Muscle of arm (tissue), 14 donors: Measurements from ENCODE around the gene SMAGP. TPM values are rescaled to one million over a fixed set of nuclear protein-coding genes. Genes with fewer than 3 reads are reported as not detected.
"Not testable (repeated sequence)": the region's sequence is repeated elsewhere in the genome, so short reads cannot be mapped to it uniquely, and the experiment has no call there.

Source experiments
- DNase-seq: peaks from one replicate; pipeline ENCODE4 v3.0.0-alpha.2; 2013
- long read RNA-seq, 11 donors: transcript quantifications; one replicate each; lab custom pipeline, GENCODE V29; 2026
- polyA plus RNA-seq, 12 donors: library from polyadenylated mRNA; unstranded; fragments of 120-200 nt; gene quantifications; one replicate each; pipeline ENCODE4 v1.2.1, GENCODE V29; 2013; ENCODE audit not compliant: insufficient read length in 12 of 12

The SMAGP gene, protein sequence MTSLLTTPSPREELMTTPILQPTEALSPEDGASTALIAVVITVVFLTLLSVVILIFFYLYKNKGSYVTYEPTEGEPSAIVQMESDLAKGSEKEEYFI
- 10 to 100 TPM in 6 of 12 donors, 1 to 10 TPM in 5, not detected in 1; 6.2 to 31.8 (median 10.8) TPM for polyA plus RNA-seq
- long read RNA-seq, donor 1, transcript SMAGP-203 (4 exons, 2,350 nt), result major isoform, 12 of 42 reads
- long read RNA-seq, donor 1, transcript SMAGP-205 (3 exons, 1,518 nt), result minor isoform, 11 of 42 reads
- long read RNA-seq, donor 1, transcript SMAGP-202 (4 exons, 1,062 nt), result minor isoform, 8 of 42 reads
- long read RNA-seq, donor 1, partial matches to known transcripts, result 0 of 42 reads
- long read RNA-seq, donor 1, other reads (novel, unspliced or antisense), result 11 of 42 reads
- long read RNA-seq, donor 2, partial matches to known transcripts, result 0 of 6 reads
- long read RNA-seq, donor 2, other reads (novel, unspliced or antisense), result 0 of 6 reads
- long read RNA-seq, donor 3, partial matches to known transcripts, result 0 of 2 reads
- long read RNA-seq, donor 3, other reads (novel, unspliced or antisense), result 0 of 2 reads
- long read RNA-seq, donor 4, partial matches to known transcripts, result 0 of 3 reads
- long read RNA-seq, donor 4, other reads (novel, unspliced or antisense), result 0 of 3 reads
- long read RNA-seq, donor 5, result 0 reads
- long read RNA-seq, donor 6, partial matches to known transcripts, result 0 of 1 reads
- long read RNA-seq, donor 6, other reads (novel, unspliced or antisense), result 0 of 1 reads
- long read RNA-seq, donor 7, partial matches to known transcripts, result 0 of 5 reads
- long read RNA-seq, donor 7, other reads (novel, unspliced or antisense), result 0 of 5 reads
- long read RNA-seq, donor 8, partial matches to known transcripts, result 0 of 1 reads
- long read RNA-seq, donor 8, other reads (novel, unspliced or antisense), result 0 of 1 reads
- long read RNA-seq, donor 9, partial matches to known transcripts, result 0 of 5 reads
- long read RNA-seq, donor 9, other reads (novel, unspliced or antisense), result 0 of 5 reads
- long read RNA-seq, donor 10, partial matches to known transcripts, result 0 of 2 reads
- long read RNA-seq, donor 10, other reads (novel, unspliced or antisense), result 0 of 2 reads
- long read RNA-seq, donor 11, transcript SMAGP-203 (4 exons, 2,350 nt), result major isoform, 7 of 9 reads
- long read RNA-seq, donor 11, partial matches to known transcripts, result 0 of 9 reads
- long read RNA-seq, donor 11, other reads (novel, unspliced or antisense), result 0 of 9 reads

DNA sequence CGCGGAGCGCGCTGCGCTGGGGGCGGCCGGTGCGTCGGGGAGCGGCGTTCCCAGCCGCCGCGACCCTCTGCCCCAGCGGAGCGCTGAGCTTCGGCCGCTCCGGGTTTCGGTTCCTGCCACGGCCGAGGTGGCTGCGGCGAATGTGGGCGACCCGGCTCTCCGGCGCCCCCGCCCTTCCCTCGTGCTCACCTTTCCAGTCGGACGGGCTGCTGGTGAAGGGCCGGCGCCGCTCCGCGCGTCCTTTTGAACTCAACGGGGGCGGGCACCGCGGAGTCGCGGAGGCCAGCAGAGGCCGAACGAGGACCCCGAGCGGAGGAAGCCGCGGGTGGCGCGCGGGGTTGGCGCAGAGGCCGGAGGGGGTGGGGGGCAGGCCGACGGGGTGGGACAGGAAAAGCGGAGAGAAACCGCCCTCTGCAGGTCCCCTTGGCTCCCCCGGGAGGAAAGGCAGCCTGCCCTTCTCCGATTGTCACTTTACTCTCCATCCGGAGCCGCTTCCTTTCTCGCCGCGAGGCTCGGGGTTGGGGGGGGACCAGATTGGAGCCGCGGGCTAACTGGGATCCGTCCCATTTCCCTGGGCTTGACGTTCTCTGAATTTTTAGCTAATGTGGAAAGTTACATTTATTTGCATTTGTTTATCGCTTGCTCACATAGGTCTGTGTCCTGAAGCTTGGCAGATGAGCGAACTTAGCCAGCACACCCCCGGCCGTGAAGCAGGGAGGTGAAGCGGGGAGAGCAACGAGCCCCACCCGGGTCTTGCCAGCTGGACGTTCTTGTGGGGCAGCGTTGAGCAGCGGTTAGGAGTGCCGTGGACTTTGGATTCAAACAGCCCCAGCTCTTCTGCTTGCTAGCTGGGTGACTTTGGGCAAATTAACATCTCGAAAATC is at the start of gene SMAGP:
Gene SMAGP (minus strand): TSS at position 349 of the 884 bp plus-strand sequence. CDS start 1,137 bp downstream, outside the sequence.
- DNase-seq, result no peak

DNA sequence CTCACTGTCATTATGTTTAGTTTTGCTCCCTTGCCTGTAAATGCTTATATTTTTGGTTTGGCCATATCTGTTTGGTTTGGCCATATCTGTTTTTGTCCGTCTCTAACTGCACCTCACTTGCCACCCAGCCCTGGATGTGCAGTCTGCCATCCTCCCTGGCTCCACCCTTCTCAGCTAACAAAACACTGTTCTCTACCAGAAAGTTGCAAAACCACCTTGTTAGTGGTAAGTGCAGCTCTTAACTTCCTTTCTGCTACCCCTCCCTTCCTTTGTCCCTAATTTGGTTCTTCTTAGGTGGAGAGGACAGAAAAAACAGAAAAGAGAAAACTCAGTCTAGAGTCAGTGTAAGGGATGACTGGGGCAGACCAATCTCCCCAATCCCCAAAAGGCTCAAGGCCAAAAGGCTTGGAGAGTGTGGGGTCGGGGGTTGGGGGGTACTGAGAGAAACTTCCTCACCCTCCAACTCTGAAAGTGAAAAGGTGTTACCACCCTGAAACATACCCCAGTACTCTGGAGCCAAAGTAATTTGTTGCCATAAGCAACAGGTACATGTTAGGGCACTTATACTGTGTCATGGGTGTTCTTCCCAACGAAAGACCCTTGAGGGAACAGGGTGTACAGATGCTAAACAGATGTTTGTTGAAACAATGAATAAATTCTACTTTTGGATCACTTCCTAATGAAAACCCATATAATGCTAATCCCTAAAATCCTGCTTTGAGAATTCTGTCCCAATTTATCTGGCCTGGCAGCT is 48.8 kb upstream of the SMAGP start:
- no peak for DNase-seq

DNA sequence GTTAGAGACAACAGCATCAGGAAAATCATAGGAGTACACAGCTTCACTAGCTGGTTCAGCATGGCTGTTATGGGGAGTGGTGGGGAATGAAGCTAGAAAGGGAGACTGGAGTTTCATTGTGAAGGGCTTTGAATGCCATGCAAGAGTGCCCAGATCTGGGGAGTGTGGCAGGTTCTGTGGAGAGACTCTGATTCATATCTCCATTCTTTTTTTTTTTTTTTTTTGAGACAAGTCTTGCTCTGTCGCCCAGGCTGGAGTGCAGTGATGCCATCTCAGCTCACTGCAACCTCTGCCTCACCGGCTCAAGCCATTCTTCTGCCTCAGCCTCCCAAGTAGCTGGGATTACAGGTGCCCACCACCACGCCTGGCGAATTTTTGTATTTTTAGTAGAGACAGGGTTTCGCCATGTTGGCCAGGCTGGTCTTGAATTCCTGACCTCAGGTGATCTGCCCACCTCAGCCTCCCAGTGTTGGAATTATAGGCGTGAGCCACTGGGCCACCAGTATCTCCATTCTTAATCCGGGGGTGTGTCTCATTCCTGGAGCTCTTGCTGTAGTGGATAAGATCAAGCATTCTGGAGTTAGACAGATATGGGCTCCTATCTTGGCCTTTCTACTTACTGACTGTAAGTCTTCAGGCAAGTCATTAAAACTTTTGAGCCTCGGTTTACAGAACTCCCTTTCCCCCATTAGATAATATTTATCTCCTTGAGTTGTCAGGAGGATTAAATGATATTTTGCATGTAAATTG is 48.0 kb upstream of the SMAGP start:
- DNase-seq, result not testable (repeated sequence)

- no peak for DNase-seq
These were observed 41.2 kb upstream of the SMAGP start for GRCh38 chr12:51311389-51311788.

- DNase-seq, result no peak
These were observed 37.7 kb upstream of the SMAGP start for GRCh38 chr12:51307655-51308593.

DNA sequence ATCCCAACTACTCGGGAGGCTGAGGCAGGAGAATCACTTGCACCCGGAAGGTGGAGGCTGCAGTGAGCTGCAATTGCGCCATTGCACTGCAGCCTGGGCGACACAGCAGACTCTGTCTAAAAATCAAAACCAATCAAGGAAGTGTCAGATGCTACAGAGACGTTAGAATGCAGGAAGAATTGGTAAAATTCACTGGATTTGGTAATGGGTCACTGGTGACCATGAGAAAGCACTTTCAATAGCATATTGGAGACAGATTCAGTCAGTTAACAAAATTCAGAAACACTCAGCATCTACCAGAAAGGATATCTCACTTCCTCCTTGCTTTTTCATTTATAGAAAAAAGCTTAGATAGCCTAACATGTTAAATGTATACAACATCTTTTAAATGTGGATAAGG is 36.3 kb upstream of the SMAGP start:
- no peak for DNase-seq

DNA sequence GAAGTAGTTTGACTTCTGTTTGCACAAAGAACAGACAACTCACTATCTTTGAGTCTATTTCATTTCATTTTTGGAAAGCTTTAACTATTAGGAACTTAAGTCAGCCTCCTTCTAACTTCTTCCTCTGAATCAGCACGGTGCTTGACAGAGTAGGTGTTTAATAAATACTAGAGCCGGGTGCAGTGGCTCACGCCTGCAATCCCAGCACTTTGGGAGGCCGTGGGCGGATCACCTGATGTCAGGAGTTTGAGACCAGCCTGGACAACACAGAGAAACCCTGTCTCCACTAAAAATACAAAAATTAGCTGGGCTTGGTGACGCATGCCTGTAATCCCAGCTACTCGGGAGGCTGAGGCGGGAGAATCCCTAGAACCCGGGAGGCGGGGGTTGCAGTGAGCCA is 30.6 kb upstream of the SMAGP start:
- not testable (repeated sequence) for DNase-seq

- DNase-seq, result no peak
These were observed 25.4 kb upstream of the SMAGP start for GRCh38 chr12:51295651-51296050.

GRCh38 chr12:51294097-51294496 is 23.9 kb upstream of the SMAGP start:
- DNase-seq, result not testable (repeated sequence)

DNA sequence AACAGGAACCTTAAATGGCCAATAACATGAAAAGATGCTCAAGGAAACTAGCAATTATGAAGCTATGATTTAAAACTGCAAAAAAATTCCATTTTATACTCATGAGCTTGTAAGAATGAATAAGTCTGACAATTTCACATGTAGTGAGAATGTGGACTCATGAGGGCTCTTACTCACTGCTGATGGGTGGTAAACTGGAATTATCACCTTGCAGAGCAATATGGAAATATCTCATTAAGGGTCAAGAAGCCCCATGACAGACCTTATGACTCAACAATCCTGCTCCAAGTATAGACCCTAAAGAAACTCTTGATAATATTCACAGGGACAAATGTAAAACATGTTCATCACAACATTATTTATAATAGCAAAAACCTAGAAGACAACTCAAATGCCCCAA is 23.5 kb upstream of the SMAGP start:
- DNase-seq, result no peak

- not testable (repeated sequence) for DNase-seq
These were observed 21.6 kb upstream of the SMAGP start for GRCh38 chr12:51291603-51292513.

- DNase-seq, result no peak
These were observed 15.6 kb upstream of the SMAGP start for GRCh38 chr12:51285843-51286242.

GRCh38 chr12:51281202-51281924 is 11.1 kb upstream of the SMAGP start:
- DNase-seq, result no peak

- DNase-seq, result no peak
These were observed 4.9 kb upstream of the SMAGP start for GRCh38 chr12:51275088-51275487.

DNA sequence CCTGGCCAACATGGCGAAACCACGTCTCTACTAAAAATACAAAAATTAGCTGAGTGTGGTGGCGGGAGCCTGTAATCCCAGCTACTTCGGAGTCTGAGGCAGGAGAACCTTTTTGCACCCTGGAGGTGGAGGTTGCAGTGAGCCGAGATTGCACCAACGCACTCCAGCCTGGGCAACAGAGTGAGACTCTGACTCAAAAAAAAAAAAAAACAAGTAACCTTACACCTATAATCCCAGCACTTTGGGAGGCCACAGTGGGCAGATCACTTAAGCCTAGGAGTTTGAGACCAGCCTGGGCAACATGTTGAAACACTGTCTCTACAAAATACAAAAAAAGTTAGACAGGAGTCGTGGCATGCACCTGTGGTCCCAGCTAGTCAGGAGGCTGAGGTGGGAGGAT is 2.6 kb upstream of the SMAGP start:
- DNase-seq, result not testable (repeated sequence)

GRCh38 chr12:51270951-51271518 is 820 bp upstream of the SMAGP start:
- no peak for DNase-seq
